SHP77 treated with DMSO at 0.1 percent for 48 hours (cell line): Measurements from ENCODE around the gene NAXD.
"Not testable (repeated sequence)": the region's sequence is repeated elsewhere in the genome, so short reads cannot be mapped to it uniquely, and the experiment has no call there.

Experiments used
- DNase-seq: peaks from one replicate; lab custom pipeline; 2025; lab: John Stamatoyannopoulos, UW

NAXD gene

GRCh38 chr13:110628477-110628793 lies 13.1 kb downstream of the NAXD start:
- no peak for DNase-seq

GRCh38 chr13:110628952-110629701 lies 13.8 kb downstream of the NAXD start:
- no peak for DNase-seq

DNA sequence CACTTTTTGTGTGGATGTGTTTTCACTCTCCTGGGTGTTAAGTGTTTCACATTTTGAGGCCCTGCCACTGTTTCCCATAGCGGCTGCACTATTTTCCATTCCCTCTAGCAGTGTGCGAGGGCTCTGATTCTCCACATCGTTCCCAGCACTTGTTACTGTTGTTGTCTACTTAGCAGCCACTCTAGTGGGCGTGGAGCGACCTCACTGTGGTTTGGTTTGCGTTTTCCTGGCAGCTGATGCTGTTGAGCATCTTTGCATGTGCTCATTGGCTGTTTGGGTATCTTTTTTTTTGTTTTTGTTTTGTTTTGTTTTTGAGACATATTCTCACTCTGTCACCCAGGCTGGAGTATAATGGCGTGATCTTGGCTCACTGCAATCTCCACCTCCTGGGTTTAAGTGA lies 14.4 kb downstream of the NAXD start:
- no peak for DNase-seq

GRCh38 chr13:110630566-110631119 lies 15.3 kb downstream of the NAXD start:
- no peak for DNase-seq

DNA sequence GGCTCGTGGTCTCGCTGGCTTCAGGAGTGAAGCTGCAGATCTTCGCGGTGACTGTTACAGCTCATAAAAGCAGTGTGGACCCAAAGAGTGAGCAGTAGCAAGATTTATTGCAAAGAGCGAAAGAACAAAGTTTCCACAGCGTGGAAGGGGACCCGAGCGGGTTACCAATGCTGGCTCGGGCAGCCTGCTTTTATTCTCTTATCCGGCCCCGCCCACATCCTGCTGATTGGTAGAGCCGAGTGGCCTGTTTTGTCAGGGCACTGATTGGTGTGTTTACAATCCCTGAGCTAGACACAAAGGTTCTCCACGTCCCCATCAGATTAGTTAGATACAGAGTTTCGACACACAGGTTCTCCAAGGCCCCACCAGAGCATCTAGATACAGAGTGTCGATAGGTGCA lies 16.9 kb downstream of the NAXD start:
- DNase-seq = not testable (repeated sequence)

DNA sequence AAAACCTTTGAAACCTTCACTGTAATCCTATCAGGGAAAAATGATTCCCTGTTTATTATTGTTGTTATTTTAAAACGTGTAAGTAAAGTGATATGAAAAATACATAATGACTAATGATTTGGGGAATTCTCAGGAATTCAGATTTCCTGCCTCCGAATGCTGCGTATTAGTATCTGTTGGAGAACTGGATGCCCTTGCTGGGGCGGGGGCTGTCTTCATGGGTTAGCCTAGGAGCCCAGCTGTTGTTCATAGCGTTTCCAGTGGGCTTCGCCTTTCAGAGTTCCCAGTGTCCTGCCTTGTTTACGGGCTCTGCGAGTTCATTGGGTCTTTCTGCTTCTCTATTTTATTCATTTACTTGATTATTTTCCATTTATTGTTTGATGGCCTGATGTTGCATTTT lies 18.4 kb downstream of the NAXD start:
- no peak for DNase-seq

DNA sequence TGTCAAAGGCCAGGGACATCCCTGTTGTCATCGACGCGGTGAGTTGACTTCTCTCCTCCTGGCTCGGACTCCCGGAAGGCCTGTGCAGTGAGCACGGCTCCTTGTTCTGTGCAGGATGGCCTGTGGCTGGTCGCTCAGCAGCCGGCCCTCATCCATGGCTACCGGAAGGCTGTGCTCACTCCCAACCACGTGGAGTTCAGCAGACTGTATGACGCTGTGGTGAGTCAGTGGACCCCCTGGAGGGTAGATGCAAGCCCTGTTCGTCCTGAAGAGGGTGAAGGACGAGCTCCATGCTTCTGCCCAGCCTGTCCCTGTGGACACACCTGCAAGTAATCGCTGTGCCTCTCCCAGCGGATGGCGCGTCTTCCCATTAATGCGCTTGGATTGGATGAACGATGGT lies 19.2 kb downstream of the NAXD start:
- DNase-seq = no peak

DNA sequence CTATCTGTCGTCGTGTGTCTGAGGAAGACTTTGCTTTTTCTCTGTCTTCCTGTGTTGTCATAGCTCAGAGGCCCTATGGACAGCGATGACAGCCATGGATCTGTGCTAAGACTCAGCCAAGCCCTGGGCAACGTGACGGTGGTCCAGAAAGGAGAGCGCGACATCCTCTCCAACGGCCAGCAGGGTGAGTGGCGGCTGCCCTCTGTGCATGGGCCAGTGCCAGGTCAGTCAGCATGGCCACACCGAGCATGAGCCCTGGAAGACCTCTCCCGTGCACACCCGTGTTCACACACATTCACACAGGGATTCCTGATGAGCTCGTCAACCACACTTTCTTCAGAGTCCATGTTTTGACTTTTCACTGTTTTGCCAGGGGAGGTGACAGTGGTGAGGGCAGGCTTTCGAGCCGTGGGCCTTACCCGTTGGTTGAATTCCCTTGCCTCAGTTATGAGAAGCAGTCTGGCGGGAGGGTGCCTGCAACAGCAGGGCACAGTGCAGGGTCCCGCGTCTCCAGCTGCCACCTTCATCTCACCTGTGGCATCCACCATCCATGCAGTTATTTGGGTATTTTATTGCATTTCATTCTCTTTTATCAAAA lies 20.2 kb downstream of the NAXD start:
- no peak for DNase-seq

GRCh38 chr13:110636053-110636475 lies 20.7 kb downstream of the NAXD start:
- no peak for DNase-seq

DNA sequence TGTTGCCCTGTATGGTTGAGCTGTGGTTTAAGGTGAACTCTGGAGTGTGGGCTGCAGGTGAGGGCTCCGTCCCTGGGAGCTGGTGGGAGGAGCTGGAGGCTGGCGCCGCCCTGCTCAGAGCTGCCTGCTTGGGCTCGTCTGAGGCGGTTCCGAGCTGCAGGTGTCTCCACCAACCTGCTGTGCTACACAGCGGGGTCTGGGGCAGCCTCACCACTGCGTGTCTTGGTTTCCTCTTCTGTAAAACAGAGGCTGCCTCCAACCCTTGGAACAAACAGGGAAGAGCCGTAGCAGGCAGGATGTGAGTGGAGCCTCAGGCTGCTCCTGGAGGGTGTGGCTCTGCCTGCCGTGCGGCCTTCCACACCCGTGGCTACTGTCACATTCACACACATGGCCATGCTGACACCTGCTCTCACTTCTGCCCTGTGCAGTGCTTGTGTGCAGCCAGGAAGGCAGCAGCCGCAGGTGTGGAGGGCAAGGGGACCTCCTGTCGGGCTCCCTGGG lies 21.4 kb downstream of the NAXD start:
- no peak for DNase-seq

DNA sequence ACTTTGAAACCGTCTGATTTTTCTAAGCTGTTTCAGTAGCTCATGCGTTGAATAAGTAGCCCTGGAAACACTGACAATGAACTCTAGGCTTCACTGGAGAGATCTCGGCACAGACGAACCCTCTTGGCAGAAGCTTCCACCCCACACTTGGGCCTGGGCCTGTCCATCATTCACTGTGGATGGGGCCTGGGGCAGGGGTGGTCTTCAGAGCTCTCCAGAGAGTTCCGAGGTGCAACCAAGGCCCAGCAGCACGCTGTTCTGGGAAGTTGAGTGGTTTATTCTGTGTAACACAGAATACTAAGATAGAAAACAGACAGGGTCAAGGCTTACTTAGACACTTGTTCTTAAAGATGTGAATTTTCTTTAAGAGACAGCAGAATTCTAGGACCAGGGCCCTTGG lies 21.9 kb downstream of the NAXD start:
- DNase-seq = no peak

- no peak for DNase-seq
Observed at GRCh38 chr13:110637747-110638146, 22.4 kb downstream of the NAXD start.

DNA sequence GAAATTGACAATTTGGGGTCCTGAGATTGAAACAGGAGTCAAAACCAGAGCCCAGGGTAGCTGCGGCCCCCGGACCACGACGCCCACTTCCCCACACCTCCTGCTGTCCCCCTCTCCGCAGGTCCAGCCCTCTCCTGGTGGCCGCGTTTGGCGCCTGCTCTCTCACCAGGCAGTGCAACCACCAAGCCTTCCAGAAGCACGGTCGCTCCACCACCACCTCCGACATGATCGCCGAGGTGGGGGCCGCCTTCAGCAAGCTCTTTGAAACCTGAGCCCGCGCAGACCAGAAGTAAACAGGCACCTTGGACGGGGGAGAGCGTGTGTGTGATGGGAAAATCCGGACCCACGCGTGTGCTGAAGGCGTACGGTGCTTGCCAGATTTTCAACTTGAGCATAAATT lies 22.9 kb downstream of the NAXD start:
- DNase-seq = no peak

DNA sequence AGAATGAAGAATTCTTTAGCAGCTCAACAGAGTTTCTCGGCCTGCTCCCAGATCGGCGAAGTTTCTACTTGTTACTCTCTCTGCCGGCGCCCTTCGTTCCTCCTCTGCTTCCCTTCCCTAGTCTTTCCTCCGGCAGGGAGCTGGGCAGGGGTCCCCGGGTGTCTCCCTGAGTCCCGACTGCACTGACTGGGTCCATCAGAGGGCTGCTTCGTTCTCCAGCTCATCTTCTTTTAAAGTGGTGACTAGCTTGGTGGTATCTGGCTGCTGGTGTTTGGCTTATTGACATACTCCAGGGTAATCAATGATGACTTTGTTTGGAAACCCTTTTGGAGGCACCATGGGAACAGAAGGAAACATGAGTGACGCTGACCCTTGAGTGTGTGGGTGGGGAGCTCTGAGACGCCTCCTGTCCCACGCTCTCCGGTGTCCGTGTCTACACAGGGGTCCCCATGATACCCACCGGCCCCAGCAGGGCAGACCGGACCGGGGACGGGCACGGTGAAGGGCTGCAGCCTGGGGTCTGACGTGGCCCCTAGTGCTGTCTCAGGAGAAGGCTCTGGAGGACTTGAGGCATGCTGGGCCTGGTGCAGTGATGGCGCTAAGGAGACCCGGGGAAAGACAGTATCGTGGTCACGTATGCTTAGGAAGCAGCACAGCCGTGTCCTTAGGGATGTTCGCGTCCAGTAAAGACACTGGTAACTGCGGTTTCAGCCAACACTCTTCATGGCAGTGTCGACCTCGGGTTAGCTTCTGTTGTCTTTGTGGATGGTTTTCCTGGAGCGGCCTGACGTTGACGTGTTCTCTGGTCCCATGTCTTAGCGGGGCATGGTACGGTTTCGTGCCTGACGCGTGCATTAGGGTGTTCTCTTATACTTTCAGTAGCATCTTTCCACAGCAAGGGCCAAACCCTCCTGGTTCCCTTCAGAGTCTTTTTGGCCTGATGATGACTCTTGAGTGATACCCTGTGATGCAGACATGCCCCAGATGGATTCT lies 23.8 kb downstream of the NAXD start:
- DNase-seq = no peak

DNA sequence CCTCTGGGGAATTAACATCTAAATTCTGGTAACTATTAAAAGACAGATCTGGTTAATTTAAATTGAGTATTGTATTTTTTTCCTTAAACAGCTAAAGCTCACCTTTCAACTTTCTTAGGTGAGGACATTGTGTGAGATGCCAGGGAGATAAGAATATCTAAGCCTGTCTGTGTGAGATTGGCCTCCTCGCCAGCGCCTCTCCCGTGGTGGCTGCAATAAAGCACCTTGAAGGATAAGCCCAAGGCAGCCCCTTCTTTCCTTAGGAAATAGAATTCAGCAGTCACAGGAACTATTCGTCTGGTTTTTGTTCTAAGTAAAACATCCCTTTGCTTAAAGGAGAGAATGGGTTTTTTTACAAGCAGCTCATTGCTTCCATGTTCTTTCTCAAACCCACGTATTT lies 24.6 kb downstream of the NAXD start:
- no peak for DNase-seq

DNA sequence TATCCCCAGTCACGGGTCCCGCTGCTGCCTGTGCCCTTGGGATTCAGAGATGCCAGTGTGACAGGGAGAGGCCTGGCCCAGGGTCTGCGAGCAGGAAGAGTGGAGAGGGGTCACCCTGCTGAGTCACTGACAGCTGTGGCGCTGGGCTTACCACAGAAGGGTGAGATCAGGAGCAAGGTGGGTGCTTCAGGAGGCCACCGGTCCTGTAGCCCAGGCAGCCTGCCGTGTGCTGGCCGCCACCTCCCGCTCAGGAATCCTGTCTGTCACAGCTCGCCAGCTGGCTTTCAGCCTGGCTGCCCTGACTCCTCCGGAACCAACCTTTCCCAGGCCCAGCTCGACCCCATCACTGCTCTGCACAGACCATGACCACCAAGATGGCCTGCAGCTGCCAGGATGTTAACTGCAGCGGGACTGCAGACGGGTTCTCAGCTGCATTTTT lies 25.3 kb downstream of the NAXD start:
- peak; percentile 41 for DNase-seq

GRCh38 chr13:110641055-110642015 lies 26.0 kb downstream of the NAXD start:
- DNase-seq = peak; percentile 63

- no peak for DNase-seq
Observed at GRCh38 chr13:110642291-110642981, 27.1 kb downstream of the NAXD start.

DNA sequence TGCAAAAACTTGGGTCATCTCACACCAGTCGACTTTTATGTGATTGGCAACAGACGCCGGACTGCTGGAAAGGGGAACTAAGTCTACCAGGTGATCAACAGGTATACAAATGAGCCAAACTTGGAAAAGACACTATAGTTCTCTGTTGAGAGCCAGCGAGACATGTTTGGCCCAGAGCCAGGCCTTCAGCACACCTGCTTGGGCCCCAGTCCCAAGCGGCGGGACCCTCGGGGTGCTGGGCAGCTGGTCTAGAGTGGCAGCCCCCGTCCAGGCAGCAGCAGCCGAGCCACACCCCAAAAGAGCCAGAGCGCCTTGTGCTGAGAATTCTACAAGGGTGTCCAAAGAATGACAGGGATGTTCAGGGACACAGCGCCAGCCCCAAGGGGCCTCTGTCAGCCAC lies 28.0 kb downstream of the NAXD start:
- DNase-seq = no peak

DNA sequence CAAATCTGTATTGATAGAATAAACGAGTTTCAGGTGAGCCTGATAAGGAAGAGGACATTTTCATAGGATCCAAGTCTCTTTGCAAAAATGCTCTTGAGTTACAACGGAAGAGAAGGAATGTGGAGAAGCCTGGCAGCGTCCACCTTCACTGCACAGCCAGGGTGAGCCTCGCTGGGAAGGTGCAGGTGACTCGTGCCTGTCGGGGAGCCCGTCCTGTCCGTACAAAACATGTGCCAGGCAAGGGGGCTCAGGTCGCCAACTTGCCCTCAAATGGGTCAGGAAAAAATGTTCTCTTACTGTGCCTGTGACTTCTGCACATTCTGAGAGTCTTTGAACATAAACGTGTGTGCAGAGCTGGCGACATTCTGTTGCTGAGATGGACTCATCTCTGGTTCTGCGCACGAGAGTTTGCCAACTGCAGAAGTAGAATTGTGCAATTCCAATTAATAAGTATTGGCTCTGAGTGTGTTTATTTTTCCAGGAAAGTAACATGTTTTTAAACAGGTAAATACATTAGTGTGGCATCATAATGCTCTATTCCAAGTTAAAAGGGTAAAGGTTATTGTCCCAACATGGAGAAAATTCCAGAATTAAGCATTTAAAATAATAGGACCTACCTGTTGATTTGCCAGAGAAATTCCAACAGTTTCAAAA lies 28.6 kb downstream of the NAXD start:
- DNase-seq = no peak
